CD4-positive, CD25-positive, alpha-beta regulatory T cell (primary cell): ENCODE results near the gene GALNT16. TPM values are rescaled to one million over a fixed set of nuclear protein-coding genes. Genes with fewer than 3 reads are reported as not detected.
"Not testable (repeated sequence)": the region's sequence is repeated elsewhere in the genome, so short reads cannot be mapped to it uniquely, and the experiment has no call there.

ENCODE experiments used
- ATAC-seq, 2 donors: fragments of 150-1000 bp; cut with Tn5 transposase; one replicate each; pipeline ENCODE4 v1.10.0; 2021; ENCODE audit warnings: low read depth in 2 of 2, moderate number of reproducible peaks in 2 of 2, moderate library complexity in 1 of 2
- DNase-seq, 3 donors: peaks; one replicate each; pipeline versions ENCODE4 v3.0.0 to v3.0.0-alpha.2; 2012 to 2022; ENCODE audit warnings: mixed read lengths in 1 of 3
- H3K27ac ChIP-seq: one replicate; pipeline ENCODE4 v1.7.0; 2013; ENCODE audit warnings: mild to moderate bottlenecking, low read length; ENCODE audit not compliant: insufficient read depth, poor library complexity, severe bottlenecking
- H3K27me3 ChIP-seq: one replicate; pipeline ENCODE4 v1.7.0; 2013; ENCODE audit warnings: low read length; ENCODE audit not compliant: control insufficient read depth, insufficient read depth
- H3K36me3 ChIP-seq: one replicate; pipeline ENCODE4 v1.7.0; 2013; ENCODE audit warnings: mild to moderate bottlenecking, low read length, moderate library complexity; ENCODE audit not compliant: control insufficient read depth, insufficient read depth
- H3K4me1 ChIP-seq: 2 replicates; pipeline ENCODE4 v1.7.0; 2013; ENCODE audit warnings: mild to moderate bottlenecking, low read length; ENCODE audit not compliant: insufficient read depth, control insufficient read depth, poor library complexity, severe bottlenecking
- H3K4me3 ChIP-seq: one replicate; pipeline ENCODE4 v1.7.0; 2013; ENCODE audit warnings: low read depth, mild to moderate bottlenecking, low read length, moderate library complexity
- H3K9me3 ChIP-seq, 2 experiments: 1 replicate in 1 of 2; 2 replicates in 1 of 2; pipeline ENCODE4 v1.7.0; 2013; ENCODE audit warnings: low read length in 2 of 2, mild to moderate bottlenecking in 1 of 2, moderate library complexity in 1 of 2; ENCODE audit not compliant: control insufficient read depth in 2 of 2
- H3K27ac Mint-ChIP-seq, 3 donors: one replicate each; pipeline ENCODE4 v1.8.0; 2020 to 2022; ENCODE audit warnings: mild to moderate bottlenecking in 3 of 3, mixed read lengths in 3 of 3, moderate library complexity in 2 of 3
- H3K27me3 Mint-ChIP-seq: one replicate; pipeline ENCODE4 v1.8.0; 2022; ENCODE audit warnings: mild to moderate bottlenecking, mixed read lengths
- H3K36me3 Mint-ChIP-seq: one replicate; pipeline ENCODE4 v1.8.0; 2020; ENCODE audit warnings: mixed read lengths
- H3K4me1 Mint-ChIP-seq, 4 donors: one replicate each; pipeline ENCODE4 v1.8.0; 2020 to 2022; ENCODE audit warnings: mixed read lengths in 4 of 4, mild to moderate bottlenecking in 1 of 4
- H3K4me3 Mint-ChIP-seq, 4 donors: one replicate each; pipeline ENCODE4 v1.8.0; 2020 to 2022; ENCODE audit warnings: mild to moderate bottlenecking in 4 of 4, mixed read lengths in 4 of 4, moderate library complexity in 3 of 4
- H3K9me3 Mint-ChIP-seq, 7 donors: one replicate each; pipeline ENCODE4 v1.8.0; 2020 to 2022; ENCODE audit warnings: mixed read lengths in 7 of 7, mild to moderate bottlenecking in 3 of 7, moderate library complexity in 2 of 7
- polyA plus RNA-seq, 4 donors: library from polyadenylated mRNA; unstranded; fragments of 300-500 nt; fragmentation: Illumina TruSeq; gene quantifications; one replicate each; pipeline ENCODE4 v1.2.3, GENCODE V29; 2021
- total RNA-seq: library from RNA; stranded (reverse); gene quantifications from one replicate; pipeline ENCODE4 v1.2.3, GENCODE V29; 2022

GALNT16 gene
- total and polyA plus RNA-seq, 5 donors from 2014 or later: 0.05 TPM; not detected in 4

DNA sequence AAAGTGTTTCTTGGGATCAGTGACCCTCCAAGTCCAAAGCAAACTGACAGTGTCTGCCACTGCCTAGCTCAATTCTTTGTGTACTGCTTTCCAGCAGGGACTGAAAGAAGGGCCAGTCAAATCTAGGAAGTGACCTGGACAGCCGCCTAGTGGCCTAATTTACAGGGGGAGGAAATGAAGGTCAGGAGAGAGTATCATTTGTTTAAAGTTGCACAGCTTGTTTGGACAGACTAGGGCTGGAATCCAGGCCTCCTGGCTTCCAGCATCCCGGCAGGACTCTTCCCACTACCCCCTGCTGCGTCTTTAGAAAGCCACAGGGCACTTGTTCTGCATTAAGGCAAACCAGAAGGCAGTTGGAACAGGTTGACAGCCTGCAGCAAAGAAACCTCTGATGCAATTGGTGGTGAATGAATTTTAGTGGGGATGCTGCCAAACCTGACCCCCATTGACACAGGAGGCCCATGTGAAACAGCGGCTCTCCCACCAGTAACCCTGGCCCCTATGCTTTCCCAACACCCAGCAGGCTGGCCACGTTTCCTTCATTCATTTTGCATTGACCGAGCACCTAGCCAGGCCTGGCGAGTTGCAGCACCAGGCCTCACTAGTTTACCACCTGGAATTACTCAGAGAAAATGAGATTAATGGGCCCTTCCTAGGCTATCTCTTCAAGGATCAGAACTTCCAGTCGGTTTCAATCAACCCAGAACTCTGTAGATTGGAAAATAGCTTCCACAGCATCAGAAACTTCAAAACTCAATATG lies 28.2 kb downstream of the GALNT16 start:
- ATAC-seq (no peak), DNase-seq (no peak)
- Mint-ChIP-seq H3K9me3 (no peaks in the 10 kb centered on the region), H3K36me3 (no peaks in the 10 kb centered on the region), H3K4me1 (no peaks in the 10 kb centered on the region), H3K27ac (no peak overlapping the region), H3K4me3 (no peak overlapping the region), H3K27me3 (no peaks in the 10 kb centered on the region)
- H3K9me3 ChIP-seq: no peaks in the 10 kb centered on the region
- H3K4me1 ChIP-seq: no peaks in the 10 kb centered on the region
- no peaks in the 10 kb centered on the region for H3K36me3 ChIP-seq
- no peak overlapping the region for H3K4me3 ChIP-seq
- no peaks in the 10 kb centered on the region for H3K27me3 ChIP-seq
- H3K27ac ChIP-seq: no peak overlapping the region

DNA sequence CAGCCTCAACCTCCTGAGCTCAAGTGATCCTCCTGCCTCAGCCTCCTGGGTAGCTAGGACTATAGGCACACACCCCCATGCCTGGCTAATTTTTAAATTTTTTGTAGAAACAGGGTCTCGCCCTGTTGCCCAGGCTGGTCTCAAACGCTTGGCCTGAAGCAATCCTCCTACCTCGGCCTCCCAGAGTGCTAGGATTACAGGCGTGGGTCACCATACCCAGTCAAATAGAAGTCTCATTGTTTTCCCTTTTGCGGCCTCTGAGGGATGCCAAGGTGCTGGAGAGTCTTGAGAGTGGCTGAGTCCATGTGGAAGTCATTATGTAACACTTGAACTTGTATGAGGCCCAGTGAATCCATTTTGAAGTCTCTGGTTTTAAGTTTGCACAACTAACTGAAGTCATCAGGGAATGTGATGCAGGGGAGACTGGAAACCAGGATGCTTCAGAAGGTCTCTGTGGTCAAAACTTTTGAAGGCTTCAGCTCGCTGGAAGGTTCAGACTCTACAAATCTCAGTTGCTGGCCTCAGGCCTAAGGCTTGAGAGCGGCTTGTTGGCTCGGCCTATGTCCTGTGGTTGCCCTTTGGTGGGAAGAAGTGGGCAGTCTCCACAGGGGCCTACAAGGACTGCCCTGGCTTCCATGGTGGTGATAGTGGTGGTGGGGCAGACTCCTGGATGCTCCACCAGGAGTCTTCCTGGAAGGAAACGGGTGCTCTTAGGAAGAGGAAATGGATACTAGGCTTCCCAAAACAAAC lies 29.2 kb downstream of the GALNT16 start:
- H3K9me3 ChIP-seq: no peaks in the 10 kb centered on the region

DNA sequence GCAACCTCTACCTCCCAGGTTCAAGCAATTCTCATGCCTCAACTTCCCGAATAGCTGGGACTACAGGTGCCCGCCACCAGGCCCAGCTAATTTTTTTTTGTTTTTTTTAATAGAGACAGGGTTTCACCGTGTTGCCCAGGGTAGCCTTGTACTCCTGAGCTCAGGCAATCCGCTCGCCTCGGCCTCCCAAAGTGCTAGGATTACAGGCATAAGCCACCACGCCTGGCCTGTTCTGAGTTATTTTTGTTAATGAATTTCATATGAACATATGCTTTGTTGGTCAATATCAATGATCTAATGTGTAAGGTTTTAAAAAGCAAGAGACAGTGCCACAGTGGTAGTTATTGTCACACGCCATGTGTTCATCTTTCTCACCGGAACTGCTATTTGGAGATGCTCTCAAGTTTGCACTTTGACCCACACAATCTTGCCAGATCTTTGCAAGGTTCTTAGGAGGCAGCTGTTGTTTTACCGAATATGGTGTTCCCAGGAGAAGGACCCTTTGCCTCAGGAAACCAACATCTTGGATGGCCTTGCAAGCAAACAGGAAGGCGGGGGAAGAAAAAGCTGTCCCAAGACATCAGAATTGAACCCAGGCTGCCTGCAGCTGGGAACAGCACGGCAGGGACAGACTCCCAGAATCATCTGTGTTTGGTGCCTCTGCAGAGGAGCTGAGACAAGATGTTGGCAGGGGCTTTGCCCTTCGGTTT lies 30.0 kb downstream of the GALNT16 start:
- no peak for DNase-seq
- H3K4me1 ChIP-seq: no peaks in the 10 kb centered on the region
- no peaks in the 10 kb centered on the region for H3K9me3 Mint-ChIP-seq
- H3K9me3 ChIP-seq: no peaks in the 10 kb centered on the region
- H3K36me3 Mint-ChIP-seq: no peaks in the 10 kb centered on the region
- no peaks in the 10 kb centered on the region for H3K27me3 ChIP-seq
- no peak overlapping the region for H3K27ac Mint-ChIP-seq
- ATAC-seq: no peak
- no peaks in the 10 kb centered on the region for H3K4me1 Mint-ChIP-seq
- no peaks in the 10 kb centered on the region for H3K27me3 Mint-ChIP-seq
- no peak overlapping the region for H3K4me3 Mint-ChIP-seq
- no peak overlapping the region for H3K4me3 ChIP-seq
- no peaks in the 10 kb centered on the region for H3K36me3 ChIP-seq
- H3K27ac ChIP-seq: no peak overlapping the region

More for the DNA sequence above, 29.2 kb downstream of the GALNT16 start:
- Histone ChIP-seq H3K27ac (no peak overlapping the region), H3K36me3 (no peaks in the 10 kb centered on the region), H3K4me3 (no peak overlapping the region), H3K27me3 (no peaks in the 10 kb centered on the region), H3K4me1 (no peaks in the 10 kb centered on the region)
- Mint-ChIP-seq H3K36me3 (no peaks in the 10 kb centered on the region), H3K4me3 (no peak overlapping the region), H3K27me3 (no peaks in the 10 kb centered on the region), H3K4me1 (no peaks in the 10 kb centered on the region), H3K27ac (no peak overlapping the region), H3K9me3 (no peaks in the 10 kb centered on the region)
- ATAC-seq (no peak), DNase-seq (no peak)

DNA sequence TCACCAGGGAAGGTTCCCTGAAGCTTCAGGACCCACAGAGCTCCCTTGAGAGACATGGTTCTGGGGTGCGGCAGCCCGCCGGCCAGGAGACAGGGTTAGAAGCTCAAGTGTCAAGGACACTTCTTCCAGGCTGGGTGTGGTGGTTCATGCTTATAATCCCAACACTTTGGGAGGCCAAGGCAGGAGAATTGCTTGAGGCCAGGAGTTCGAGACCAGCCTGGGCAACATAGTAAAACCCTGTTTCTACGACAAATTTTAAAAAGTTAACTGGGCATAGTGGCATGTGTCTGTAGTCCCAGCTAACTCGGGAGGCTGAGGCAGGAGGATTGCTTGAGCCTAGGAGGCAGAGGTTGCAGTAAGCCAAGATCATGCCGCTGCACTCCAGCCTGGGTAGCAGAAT lies 30.9 kb downstream of the GALNT16 start:
- H3K27me3 Mint-ChIP-seq, H3K4me1 Mint-ChIP-seq, H3K27me3 ChIP-seq, H3K36me3 Mint-ChIP-seq, H3K9me3 ChIP-seq, H3K27ac Mint-ChIP-seq, H3K9me3 Mint-ChIP-seq, H3K4me3 ChIP-seq, H3K4me3 Mint-ChIP-seq, H3K36me3 ChIP-seq, H3K27ac ChIP-seq, ATAC-seq, H3K4me1 ChIP-seq, DNase-seq: not testable (repeated sequence)

DNA sequence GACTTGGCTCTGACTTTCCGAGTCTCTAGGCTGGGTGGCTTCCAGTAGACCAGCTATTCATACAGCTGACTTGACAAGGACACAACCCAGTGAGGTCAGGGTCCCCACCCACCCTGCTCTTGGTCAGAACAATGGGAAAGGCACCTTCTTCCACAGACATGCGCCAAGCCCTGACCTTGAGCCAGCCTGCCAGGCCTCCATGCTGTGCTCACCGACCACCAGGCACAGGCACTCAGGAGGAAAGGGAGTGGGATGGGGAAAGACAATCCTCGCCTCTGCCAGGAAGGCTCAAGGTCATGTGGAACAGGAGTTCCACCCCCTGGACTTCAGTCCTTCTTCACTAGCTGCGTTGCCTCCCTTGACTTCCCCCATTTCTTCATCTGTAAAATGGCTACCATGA lies 31.4 kb downstream of the GALNT16 start:
- Mint-ChIP-seq H3K27me3 (peaks cover 2% of the 10 kb centered on the region), H3K36me3 (no peaks in the 10 kb centered on the region), H3K4me3 (no peak overlapping the region), H3K9me3 (no peaks in the 10 kb centered on the region), H3K27ac (no peak overlapping the region), H3K4me1 (no peaks in the 10 kb centered on the region)
- Histone ChIP-seq H3K27ac (no peak overlapping the region), H3K9me3 (no peaks in the 10 kb centered on the region), H3K27me3 (no peaks in the 10 kb centered on the region), H3K4me3 (no peak overlapping the region), H3K4me1 (no peaks in the 10 kb centered on the region), H3K36me3 (no peaks in the 10 kb centered on the region)
- ATAC-seq (no peak), DNase-seq (no peak)

DNA sequence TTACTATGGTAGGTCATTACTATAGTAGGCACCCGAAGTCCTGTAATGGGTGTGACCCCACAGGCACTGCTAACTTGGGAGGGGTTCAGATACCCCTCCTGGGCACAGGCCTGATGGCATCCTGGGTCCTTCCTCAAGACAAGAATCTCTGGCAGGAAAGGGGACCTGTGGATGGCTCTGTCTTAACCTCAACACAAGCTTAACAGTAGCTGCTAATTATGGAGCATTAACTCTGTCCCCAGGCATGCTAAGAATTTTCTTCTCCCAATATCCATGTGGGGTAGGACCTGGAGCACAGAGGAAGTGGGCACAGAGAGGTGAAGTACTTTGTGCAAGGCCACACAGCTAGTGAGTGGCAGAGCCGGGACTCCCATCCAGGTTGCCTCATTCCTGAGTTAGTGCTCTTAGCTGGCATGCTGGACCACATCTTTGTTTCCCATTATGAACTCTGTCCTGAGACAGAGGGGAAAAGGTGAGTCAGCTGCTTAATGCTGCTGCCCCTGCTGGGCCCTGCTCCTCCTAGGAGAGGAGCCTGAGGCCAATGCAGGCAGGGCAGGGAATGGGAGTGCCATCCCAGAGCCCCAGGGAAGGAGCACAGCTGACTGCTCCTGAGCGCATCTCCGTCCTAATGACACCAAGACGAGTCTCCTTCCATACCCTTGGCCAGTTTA lies 32.1 kb downstream of the GALNT16 start:
- Histone ChIP-seq H3K4me3 (no peak overlapping the region), H3K36me3 (no peaks in the 10 kb centered on the region), H3K9me3 (no peaks in the 10 kb centered on the region), H3K4me1 (no peaks in the 10 kb centered on the region), H3K27ac (no peak overlapping the region), H3K27me3 (peaks cover 3% of the 10 kb centered on the region)
- DNase-seq (no peak), ATAC-seq (no peak)
- H3K9me3 Mint-ChIP-seq: no peaks in the 10 kb centered on the region
- no peak overlapping the region for H3K4me3 Mint-ChIP-seq
- peaks cover 8% of the 10 kb centered on the region for H3K27me3 Mint-ChIP-seq
- H3K27ac Mint-ChIP-seq: no peak overlapping the region
- H3K36me3 Mint-ChIP-seq: no peaks in the 10 kb centered on the region
- no peaks in the 10 kb centered on the region for H3K4me1 Mint-ChIP-seq

DNA sequence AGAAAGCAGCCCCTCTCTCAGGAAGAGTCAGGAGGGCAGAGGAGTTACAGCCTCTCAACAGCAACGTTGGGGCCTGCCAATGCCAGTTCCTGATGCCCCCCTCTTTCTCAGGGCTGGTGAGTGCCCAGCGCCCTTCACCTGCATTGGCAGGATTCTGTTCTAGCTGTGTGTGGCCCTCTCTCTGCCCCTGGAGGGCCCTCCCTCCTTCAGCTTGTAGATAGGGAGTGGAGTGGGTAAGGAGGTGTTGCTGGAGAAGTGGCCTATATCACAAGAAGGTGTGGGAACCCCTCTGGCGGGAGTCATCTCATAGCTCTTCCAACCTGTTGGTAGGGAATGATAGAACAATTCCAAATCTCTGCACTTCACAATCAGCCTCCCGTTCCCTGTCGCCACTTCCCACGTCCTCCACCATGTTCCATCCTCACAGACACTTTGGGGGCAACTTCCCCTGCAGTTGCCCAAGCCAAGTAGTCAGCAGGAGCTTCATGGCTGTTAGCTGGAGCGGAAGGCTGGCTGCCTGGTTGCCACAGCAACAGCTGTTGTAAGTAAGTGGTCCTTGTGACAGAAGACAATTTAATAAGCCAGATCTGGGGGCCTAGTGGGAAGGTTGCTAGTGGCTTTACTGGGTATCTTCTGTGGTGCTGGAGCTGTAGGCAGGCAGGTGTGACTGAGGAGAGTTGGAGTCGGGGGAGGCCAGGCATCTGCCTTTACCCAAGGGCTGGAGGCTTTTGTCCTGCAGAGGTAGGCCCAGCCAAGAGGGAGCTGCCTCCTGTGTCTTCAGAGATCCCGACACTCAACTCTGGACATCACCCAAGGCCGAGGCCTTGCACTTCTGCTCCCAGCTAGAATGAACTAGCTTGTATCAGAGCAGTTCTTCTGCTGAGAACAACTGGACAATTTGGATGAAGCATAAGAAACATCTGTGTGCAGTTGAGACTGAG lies 38.4 kb downstream of the GALNT16 start:
- Histone ChIP-seq H3K4me1 (no peaks in the 10 kb centered on the region), H3K4me3 (no peak overlapping the region), H3K36me3 (no peaks in the 10 kb centered on the region), H3K27me3 (peaks cover 3% of the 10 kb centered on the region), H3K27ac (no peak overlapping the region), H3K9me3 (no peaks in the 10 kb centered on the region)
- no peaks in the 10 kb centered on the region for H3K9me3 Mint-ChIP-seq
- DNase-seq: no peak
- H3K27me3 Mint-ChIP-seq: peaks cover 42% of the 10 kb centered on the region
- H3K27ac Mint-ChIP-seq: peak overlapping the region in 1 of 3 donors; percentile 6
- H3K4me3 Mint-ChIP-seq: no peak overlapping the region
- ATAC-seq: no peak
- no peaks in the 10 kb centered on the region for H3K4me1 Mint-ChIP-seq
- no peaks in the 10 kb centered on the region for H3K36me3 Mint-ChIP-seq
